ENCODE results near the gene HUS1B.
"Not testable (repeated sequence)": the region's sequence is repeated elsewhere in the genome, so short reads cannot be mapped to it uniquely, and the experiment has no call there.

HUS1B gene

DNA sequence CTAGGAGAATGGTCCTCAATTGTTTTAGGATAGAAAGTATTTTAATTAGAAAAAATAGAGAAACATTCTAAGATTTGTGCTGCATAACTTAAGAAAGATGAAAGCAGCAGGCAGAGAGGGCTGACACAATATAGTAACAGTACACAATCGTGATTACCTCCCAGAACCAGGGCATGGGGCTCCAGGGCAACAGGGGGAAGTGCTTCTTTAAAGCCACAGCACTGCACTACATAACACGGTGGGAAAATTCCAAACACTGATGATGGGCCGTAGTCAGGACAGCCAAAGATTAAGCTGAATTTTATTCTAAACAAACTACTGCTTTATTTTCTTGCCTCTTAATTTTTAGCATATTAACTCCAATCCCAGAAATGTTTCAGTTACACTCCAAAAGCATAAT is 21.6 kb upstream of the HUS1B start:
- DNase-seq (ENCODE audit: low read depth), result peak; percentile 60

DNA sequence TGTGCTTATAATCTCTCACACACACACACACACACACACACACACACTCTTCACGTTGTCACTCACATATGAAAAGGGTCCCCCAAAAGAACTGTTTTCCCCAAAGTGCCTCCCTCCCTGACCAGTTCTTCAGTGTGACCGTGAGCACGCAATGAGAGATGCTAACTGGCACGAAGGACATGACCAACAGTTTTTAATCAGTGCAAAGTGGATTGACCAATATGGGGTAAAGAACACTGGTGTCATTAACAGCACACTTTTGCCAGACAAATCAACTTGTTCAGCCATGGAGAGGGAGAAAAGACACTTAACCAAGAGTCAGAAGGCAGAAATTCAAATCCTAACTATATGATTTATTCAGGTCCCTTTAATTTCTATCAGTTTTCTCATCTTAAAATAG is 21.0 kb upstream of the HUS1B start:
- no peak for DNase-seq (ENCODE audit: low read depth)

DNA sequence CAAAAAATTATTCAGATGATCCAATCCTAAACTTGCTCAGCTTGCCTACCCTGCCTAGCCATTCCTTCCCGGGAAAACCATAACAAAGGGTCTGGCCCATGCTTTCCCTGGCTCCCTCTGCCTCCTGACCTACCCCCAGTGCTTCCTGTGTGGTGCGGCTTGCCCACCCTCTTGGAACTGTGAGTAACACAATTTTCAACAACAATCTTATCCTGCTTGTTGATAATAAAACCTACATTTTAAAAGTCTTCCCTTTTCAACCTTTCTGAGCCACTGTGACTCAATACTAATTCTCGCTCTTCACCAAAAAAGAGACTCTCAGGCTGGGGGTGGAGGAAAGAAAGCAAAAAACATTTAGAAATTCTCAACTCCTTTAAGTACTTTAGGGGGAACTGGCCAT is 18.1 kb upstream of the HUS1B start:
- DNase-seq (ENCODE audit: low read depth), result no peak

DNA sequence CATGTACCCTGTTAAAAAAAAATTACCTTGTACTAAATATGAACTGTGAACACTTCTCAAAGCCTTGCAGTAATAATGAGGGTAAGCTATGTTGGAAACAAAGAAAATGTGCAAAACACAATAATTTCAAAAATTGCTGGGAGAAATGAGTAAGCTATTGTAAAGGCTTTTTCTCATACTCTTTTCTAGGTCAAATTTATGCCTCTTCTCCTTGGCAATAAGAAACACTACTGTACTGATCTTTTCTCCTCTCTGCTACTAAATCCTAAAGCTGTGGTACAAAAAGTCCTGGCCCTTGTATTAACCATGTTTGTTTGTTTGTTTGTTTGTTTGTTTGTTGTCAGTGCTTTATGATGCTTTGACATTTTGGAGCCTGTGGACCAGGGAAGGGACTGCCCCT is 17.5 kb upstream of the HUS1B start:
- DNase-seq (ENCODE audit: low read depth), result no peak

DNA sequence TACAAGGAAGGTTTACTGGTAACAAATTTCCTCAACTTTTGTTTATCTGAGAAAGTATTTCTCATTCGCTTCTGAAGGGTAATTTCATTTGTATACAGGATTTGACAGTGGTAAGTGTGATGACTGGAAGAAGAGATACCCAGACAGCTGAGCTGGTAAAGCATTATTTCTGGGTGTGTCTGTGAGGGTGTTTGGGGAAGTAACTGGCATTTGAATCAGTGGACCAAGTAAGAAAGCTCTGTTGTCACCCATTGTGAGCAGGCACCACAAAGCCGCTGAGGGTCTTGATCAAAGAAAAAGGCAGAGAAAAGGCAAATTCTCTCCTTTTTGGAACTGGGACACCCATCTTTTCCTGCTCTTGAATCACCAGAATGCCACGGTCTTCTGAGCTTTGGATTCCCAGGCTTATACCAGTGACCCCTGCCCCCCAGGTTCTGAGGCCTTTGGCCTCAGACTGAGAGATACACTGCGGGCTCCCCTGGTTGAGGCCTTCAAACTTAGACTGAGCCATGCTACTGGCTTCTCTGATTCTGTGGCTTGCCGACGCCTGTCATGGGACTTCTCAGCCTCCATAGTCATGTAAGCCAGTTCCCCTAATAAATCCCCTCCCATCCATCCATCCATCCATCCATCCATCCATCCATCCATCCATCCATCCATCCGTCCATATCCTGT is 10.5 kb upstream of the HUS1B start:
- DNase-seq (ENCODE audit: low read depth), result no peak

DNA sequence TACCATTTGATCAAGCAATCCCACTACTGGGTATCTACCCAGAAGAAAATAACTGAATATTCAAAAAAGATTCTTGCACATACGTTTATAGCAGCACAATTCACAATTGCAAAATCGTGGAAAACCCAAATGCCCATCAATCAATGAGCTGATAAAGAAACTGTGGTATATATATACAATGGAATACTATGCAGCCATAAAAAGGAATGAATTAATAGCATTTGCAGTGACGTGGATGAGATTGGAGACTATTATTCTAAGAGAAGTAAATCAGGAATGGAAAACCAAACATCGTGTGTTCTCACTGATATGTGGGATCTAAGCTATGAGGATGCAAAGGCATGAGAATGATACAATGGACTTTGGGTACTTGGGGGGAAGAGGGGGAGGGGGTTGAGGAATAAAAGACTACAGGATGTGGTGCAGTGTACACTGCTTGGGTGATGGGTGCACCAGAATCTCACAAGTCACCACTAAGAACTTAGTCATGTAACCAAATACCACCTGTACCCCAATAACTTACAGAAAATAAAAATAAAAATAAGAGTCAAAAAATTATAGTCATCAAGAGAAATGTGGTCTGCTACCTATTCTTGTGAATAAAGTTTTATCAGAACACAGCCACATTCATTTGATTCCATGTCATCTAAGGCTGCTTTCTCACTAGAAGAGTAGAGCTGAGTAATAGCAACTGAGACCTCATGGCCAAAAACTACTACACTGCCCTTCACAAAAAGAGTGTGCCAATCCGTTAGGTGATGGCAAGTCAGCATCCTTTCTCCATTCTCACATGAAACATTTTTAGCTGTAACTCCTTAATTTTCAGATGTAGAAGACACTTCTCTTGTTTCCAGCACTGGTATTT is 8.7 kb upstream of the HUS1B start:
- no peak for DNase-seq (ENCODE audit: low read depth)

DNA sequence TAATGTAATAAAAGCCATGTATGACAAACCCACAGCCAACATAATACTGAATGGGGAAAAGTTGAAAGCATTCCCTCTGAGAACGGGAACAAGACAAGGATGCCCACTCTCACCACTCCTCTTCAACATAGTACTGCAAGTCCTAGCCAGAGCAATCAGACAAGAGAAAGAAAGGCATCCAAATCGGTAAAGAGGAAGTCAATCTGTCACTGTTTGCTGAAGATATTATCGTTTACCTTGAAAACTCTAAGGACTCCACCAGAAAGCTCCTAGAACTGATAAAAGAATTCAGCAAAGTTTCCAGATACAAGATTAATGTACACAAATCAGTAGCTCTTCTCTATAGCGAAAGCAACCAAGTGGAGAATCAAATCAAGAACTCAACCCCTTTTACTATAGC is 6.9 kb upstream of the HUS1B start:
- DNase-seq (ENCODE audit: low read depth), result not testable (repeated sequence)

DNA sequence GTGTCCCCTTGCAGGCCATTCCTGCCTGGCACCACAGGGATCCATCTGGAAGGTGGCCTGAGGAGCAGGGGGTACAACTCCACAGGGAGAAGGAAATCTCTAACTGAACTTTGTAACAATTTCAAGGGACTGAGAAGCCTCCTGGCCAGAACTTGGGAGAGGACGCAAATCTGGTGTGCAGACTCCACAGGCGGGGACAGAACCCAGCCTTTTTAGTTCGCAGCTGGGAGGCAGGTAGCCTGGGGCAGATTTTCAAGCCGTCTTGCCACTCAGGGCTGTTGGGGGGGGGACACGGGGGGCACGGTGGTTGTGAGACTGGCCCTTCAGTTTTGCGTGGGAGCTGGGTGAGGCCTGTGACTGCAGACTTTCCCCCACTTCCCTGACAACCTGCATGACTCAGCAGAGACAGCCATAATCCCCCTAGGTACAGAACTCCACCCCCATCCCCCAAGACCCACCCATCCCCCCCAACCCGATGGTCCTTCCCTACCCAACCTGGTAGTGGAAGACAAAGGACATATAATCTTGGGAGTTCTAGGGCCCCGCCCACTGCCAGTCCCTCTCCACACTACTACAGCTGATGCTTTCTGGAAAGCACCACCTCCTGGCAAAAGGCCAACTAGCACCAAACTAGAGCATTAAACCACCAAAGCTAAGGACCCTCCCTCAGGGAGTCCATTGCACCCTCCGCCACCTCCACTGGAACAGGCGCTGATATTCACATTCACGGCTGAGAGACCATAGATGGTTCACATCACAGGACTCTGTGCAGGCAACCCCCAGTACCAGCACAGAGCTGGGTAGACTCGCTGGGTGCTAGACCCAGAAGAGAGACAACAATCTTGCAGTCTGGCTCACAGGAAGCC is 3.0 kb upstream of the HUS1B start:
- DNase-seq (ENCODE audit: low read depth), result no peak

DNA sequence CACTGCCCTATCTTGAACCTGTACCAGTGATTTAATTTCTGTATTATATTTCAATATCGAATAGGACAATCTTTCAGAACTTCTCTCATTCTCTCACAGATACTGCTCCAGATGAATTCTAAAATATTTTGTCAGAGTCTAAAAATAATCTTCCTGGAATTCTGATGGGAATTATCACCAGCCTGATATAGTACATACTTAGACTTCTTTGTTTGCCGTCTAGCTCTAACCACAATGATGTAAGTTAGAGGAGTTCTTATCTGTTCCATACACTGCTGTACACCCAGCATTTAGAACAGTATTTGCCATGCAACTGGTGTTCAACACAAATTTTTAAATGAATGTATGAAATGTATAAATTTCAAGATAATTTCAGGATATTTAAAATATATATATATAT is 1.3 kb upstream of the HUS1B start:
- DNase-seq (ENCODE audit: low read depth), result peak; percentile 78

DNA sequence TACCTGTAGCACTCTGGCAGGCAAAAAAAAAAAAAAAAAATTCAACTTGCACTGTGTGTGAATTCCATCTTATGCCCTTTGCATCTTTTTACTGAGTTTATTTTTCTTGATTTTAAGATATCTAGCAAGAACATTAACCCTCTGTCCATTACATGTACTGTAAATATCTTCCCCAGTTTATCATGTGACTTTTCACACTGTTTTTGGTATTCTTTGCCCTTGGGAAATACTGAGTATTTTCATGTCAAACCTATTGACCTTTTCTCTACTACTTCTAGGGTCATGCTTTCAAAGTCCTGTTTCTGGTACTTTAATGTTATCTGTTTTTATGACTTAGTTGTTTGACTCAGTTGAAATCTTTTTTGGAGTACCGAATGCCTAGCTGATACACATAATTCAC is 843 bp upstream of the HUS1B start:
- DNase-seq (ENCODE audit: low read depth), result no peak

DNA sequence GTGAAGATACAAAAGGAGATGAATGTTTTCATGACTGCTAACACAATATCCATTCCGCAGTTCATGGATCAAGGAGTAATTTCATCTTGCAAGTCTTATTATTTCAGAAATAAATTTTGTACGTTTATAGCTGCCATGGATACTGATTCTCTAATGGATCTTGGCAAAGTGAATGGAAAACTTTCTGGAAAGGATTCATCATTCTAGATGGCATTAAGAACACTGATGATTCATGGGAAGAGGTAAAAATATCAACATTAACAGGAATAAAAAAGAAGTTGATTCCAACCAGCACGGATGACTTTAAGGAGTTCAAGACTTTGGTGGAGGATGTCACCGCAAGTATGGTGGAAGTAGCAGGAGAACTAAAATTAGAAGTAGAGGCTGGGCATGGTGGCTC is 2.8 kb downstream of the HUS1B start:
- no peak for DNase-seq (ENCODE audit: low read depth)

DNA sequence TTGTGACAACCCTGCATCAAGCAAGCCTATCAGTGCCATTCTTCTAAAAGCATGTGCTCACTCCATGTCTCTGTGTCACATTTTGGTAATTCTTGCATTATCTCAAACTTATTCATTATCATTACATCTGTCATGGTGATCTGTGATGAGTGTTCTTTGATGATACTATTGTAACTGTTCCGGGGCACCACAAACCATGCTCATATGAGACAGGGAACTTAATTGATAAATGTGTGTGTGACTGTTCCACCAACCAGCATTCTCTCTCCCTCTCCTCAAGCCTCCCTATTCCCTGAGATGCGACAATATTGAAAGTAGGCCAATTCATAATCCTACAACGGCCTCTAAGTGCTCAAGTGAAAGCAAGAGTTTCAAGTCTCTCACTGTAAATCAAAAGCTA is 4.0 kb downstream of the HUS1B start:
- no peak for DNase-seq (ENCODE audit: low read depth)

DNA sequence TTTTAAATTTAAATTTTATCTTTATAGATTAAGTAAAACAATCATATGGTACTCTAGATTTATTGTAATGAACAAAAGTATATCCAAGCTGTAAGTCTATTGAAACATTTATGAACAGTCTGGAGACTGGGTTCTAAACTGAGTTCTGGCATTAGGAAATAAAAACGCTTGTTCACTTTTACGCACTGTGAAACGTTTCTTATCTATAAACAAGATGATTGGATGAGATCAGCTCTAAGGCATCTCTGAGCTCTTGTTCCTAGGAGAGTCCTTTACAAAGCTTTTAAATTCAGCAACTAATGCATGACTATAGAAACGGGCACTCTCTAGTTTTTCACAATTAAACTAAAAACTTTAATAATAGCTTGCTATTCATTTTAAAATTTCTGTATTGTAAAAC is 6.8 kb downstream of the HUS1B start:
- DNase-seq (ENCODE audit: low read depth), result peak; percentile 72

DNA sequence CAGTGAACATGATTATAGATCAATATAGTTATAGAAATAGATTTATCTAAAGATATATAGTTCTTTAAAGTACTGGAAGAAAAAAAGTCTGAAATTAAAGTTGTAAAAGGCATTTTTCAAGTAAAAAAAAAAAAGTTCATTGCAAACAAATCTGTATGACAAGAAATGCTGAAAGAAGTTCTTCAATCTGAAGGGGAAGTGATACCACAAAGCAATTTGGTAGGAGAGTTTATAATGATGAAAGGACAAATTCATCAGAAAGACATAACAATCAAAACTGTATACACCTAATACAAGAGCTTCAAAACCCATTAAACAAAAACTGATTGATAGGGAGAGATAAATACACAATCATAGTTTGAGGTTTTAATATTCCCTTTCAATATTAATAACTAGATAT is 14.1 kb downstream of the HUS1B start:
- DNase-seq (ENCODE audit: low read depth), result no peak

DNA sequence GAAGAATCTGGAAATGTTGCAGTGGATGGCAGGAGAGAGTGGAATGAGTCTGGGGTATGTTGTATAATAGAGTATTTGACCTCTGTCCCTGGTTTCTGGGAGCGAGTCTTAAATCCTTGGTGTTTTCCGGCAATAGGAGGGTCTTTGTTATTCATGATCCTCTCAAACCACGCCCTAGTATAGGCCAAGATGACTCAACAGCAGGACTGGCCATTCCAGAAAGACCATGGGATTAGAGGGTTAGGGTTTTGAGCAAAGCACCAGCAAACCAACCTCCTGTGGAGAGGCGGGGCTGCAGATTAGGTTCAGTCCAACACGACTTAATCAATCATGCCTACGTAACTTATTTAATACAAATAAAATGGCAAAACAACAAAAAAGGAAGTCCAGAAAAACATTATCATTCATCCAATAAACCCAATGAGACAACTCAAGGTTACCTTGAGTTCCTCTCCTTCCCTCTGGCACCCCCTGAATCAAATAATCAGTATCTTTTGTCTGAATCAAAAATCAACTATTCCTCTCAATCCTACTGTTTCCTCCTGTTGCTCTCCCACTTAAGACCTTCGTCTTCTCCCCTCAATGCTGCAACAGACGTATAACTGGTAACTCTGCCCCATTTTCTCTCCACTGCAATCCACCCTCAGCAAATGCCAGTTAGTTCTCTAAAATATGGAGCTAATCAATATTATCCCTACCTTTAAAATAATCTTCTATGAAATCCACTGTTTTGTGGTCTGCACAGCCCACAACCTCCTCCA is 15.5 kb downstream of the HUS1B start:
- no peak for DNase-seq (ENCODE audit: low read depth)

DNA sequence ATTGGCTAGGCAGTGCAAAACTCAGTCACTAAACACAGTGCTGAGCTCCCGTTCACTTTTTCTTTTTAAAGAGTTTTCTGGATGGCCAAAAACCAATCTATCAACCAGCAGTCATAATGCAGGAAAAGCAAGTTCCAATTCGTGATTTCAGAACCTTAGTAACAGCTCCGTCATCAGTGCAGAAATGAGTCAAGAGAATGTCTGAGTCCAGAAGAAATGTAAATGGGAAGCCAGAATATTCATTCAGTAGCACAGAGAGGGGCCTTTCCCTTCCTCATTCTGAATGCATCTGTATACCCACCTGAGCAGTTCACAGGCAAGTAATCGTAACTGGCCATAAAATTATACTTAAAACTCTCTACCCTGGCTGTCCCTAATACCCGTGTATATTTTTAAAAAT is 20.4 kb downstream of the HUS1B start:
- DNase-seq (ENCODE audit: low read depth), result no peak

DNA sequence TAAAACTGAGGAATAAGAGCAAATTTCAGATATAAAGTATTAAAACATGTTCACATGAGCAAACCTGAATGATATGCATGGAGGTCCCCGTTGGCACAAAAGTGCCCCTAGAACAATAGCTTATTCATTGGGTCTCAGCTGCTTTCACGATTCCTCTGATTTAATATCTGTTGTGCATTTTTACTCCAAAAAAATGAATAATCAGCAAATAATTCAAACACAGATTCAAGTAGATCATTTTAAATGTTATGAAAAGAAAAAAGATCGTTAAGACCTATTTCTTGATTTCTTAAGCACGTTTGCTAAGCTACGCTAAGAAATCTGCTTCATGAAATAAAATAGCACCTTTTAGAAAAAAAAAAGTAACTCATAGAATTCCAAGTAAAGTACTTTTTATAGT is 21.7 kb downstream of the HUS1B start:
- no peak for DNase-seq (ENCODE audit: low read depth)

DNA sequence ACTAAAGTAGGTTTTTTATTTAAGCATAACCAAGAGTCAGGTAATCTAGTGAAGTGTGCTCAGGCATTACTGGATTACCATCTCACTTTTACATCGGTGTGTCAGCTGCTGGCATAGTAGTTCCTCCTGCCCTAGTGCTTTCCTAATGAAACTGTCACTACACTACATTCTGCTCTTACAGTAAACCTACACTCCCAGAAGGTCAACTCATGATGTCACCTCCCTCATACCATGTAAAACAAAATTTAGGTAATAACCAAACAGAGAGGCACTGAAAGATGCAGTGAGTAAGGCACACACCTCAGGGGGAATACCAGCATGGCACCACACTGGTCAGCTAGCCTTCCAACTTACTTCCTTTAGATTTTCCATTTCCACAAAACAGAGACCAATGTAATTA is 23.3 kb downstream of the HUS1B start:
- DNase-seq (ENCODE audit: low read depth), result no peak

DNA sequence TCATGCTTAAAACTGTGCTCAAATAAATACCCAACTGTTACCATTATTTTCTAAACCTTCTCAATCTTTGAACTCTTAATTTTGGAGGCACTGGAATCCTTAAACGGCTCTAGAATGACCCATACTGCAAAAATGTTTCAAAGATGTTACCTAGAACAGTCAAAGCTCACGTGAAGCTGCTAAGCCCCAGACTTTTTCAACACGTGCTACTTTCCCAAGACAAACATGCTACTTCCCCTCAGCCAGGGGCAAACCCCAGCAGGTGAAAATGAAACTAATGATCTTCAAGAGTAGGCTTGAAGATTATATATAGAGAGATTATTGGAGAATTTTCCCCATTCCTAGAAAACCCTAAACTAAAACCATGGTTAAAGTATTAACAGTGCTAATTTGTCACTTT is 28.1 kb downstream of the HUS1B start:
- no peak for DNase-seq (ENCODE audit: low read depth)

DNA sequence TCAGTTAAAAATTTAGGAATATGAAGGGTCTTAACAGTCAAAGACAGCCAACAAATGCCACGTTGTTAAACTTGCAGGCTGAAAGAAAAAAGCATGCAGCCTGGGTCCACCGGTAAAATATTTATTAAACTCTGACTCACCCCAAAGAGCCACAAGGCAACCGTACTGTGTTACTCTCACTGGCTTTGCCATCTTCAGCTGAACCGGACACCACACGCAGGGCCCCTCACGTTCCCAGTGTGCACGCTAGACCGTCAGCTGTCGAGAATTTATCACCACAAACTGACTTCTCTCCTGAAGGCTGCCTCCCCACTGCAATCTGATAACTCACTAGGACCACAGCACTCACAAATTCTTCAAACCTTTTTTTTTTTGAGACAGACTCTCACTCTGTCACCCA is 30.7 kb downstream of the HUS1B start:
- DNase-seq (ENCODE audit: low read depth), result peak; percentile 56

DNA sequence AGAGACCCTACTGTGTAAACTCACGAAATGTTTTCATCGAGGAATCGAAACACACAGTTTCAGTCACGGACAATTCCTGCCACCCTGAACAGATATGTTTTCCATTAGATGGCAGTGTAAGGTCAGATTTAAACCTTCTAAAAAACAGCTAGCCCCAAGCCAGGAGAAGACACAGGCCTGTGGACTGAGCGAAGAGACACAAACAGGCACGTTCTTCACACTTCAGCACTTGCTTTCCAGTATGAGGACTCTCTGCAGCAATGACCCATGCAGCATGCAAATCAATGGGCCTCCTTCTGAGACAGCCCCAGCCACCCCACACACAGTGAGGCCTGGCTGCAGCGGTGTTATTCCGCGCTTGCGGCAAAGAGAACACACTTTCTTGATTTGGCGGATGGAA is 31.9 kb downstream of the HUS1B start:
- DNase-seq (ENCODE audit: low read depth), result peak; percentile 37

DNA sequence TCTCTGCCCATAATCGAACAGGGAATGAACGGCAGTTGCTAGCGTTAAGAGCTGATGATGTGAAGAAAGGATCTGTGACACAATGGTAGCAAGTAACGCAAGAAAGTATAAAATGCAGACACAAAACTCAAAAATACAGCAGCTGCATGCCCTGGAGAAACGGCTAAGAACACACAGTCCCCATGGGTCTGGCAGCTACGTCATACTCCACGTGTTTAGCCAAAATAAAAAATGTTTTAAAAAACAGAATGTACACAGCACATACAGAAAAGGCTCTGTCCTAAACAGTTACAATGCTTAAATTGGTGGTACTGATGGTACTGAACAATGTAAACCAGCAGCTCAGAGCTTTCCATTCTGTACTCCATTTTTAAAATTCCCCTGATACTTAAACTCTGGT is 34.4 kb downstream of the HUS1B start:
- DNase-seq (ENCODE audit: low read depth), result no peak
